DMS 273 treated with DMSO at 0.1 percent for 48 hours (cell line): ENCODE measurements around the gene SDR39U1.
A peak's percentile ranks its signal among the peaks of the same experiment; 100 is the strongest.

Source experiments
- DNase-seq: peaks from one replicate; lab custom pipeline; 2025; lab: John Stamatoyannopoulos, UW

Gene SDR39U1

DNA sequence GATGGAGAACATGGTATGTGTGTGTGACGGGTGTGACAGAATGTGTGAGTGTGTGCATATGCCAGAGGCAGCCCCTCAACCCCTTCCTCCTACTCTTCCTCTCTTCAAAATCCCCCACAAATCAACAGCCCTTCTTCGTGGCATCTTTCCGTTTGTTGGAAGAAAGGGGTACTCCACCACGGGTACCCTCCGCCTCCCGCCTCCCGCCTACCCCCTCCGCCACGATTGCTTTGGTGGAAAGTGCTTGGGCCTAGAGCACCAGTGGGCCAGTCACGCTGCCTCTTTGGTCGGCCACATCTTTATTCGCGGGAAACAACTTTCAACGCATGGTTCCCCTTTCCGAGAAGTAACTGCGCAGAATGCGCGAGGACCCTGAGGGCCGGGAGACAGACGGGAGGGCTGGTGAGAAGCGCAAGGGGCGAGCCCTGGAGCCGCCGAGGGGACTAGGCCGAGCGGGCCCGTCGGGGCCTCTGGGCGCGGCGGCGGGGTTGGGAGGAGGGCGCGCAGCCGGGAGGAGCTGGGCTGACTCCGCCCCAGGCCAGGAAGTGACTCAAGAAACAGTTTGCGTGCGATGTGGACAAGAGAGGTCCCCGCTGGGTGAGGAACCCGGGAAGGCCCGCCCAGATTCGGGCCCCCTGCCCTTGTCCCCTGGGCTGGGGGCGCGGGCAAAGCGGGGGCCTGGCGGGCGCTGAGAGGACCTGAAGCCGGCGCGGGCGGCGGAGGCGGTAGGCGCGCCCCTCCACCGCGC lies 13.0 kb downstream of the SDR39U1 start, which contains the start of the genes CBLN3 and KHNYN:
Gene CBLN3, minus strand, starts transcription at position 274 of the 748 bp plus-strand sequence. CDS start 614 bp downstream, outside the sequence.
Gene KHNYN, plus strand, starts transcription at position 560 of the 748 bp plus-strand sequence. CDS start 777 bp downstream, outside the sequence.
- DNase-seq, result peak; percentile 58

DNA sequence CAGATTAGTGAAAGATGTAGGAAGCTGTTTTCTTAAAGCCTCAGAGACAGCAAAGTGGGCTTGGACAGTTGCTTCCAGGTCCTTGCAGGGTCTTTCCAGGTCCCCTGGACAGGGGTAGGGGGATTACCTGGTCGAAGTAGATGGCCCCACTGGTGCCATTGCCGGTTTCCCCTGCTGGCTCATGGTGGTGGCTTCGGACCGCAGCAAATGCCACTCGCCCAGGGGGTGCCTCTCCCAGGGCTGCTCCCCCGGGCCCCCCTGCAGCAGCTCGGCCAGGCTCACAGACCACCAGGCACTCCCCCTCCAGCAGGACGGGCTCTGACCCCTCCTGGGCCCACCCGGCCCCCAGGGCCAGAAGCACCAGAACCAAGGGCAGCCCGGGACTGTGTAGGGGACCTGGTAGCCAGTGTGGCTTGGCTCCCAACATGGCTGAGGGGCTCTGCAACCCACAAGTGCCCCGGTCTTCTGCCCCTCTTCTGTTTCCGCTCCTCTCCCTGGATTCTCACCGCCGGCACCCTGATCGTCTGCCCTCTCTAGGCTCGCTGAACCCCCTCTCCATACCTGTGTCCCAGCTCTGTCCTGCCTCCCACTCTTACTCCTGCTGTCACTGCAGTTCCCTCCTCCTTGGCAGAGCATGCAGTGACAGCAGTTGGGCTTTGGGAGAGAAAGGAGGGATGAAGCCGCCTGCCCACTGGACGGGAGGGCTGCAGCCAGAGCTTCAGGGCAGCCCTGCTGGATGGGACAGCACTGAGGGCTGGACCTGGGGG lies 13.8 kb downstream of the SDR39U1 start:
- no peak for DNase-seq

DNA sequence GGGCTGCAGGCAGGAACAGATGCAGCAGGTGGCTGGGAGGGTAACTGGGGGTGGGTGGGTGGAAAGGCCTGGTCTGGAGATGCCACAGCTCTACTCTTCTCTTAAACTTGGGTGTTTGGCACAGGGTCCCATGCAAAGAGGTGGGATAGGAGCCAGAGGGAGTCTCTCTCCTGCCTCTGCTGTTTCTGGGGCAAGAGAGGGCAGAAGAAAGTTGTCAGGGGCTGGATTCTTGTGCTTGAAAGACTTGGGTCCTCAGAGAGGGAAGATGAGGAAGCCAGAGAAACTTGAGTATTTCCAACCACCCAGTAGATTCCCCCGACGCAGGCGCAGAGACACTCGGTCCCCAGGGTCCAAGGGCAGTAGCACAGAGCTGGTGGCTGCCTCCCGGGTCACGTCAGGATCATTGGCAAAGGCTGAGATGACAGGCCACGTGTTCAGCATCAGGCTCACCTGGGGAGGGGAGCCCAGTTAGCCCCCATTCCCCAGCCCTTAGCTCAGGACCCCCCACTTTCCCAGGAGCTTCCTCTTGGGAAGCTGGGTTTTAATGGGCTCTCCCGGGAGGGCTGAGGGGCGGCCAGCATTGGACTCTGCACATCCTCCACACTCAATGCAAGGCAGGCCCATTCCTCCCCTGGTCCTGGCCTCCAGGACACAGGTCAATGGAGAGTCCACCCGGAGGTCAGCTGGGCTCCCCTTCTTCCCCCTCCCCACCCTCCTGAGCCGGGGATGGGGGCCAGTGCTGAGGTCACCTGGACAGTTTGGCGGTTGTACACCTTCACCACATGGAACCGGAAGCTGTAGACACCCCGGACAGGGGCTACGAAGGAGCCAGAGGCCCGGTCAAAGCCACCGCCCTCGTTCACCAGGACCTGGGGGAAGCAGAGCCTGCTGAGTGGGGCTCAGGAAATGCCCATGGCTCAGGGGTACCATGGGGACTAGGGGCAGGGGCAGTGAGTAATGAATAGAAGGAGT lies 14.8 kb downstream of the SDR39U1 start:
- no peak for DNase-seq

DNA sequence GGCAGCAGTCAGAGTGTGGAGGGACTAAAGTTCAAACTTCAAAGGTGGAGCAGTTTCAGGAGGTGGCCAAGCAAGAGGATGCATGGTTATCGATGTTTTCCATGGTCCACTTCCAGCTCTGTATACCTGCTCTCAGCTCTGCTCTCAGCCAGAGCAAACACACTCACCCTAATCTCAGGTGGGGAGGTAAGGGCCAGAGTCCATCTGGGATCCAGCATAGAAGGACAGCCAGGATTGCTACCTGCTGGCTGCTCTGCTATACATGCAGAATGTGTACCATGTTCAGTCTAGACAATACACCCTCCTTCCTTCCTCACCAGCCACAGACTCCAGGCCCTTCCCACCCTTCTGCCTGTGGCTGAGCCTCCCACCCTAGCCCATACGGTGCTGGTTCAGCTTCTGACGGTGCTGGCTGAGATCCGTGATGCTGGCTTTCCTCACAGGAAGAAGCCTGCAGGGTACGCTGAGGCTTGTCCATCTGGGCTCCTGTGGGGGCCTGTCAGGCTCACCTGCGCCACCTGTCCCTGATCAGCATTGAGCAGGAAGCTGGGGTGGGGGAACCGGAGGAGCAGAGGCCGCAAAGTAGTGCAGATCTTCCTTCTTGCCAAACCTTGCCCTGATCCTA lies 15.6 kb downstream of the SDR39U1 start:
- DNase-seq, result no peak

DNA sequence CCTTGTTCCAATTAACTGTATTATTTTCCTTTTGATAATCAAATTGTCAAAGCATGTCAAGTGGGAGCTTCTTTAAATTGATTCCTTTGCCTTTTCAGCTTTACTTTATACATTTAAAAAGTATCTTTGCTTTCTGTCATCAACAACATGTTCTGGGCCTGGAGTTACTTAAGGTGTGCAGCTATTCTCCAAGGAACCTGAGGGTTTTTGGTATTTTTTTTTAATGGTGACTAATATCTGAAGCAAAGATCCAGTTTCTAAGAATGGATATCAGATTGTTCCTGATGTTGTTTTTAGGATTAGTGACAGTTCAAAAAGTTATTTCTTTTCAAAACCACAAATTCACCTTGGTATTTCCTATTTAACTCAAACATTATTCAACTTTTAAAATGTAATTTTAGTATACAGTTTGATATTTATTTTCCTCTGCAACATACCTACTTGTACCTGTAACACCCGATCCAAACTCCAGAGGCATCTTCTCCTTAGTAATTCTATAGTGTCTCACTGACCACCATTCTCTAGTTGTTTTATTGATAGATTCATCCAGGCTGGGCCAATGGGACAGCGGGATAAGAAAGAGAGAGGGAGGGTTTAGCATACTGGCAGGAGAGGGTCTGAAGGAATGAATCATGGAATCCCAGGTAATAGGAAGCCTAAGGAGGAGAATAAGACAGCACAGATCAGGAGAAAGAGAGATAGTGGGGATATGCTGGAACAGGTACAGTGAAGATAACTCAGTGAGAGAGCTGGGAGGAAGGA lies 16.2 kb downstream of the SDR39U1 start:
- DNase-seq, result no peak

DNA sequence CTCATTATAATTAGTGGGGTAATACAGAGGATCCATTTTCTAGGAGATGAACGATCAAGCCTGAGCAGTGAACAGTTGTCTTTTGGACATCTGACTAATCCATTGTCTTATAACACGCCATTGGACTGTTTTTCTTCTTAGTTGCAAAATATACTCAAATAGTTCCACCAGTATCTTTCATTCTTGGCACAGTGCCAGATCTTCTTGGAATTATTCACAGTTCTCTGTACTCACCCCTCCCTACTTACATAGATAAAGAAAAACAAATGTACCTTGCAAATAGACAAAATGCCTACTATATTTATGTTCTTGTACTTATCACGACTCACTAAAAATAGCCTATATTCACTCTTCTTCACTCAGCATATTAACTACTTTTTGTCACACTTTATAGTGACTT lies 16.9 kb downstream of the SDR39U1 start:
- no peak for DNase-seq

DNA sequence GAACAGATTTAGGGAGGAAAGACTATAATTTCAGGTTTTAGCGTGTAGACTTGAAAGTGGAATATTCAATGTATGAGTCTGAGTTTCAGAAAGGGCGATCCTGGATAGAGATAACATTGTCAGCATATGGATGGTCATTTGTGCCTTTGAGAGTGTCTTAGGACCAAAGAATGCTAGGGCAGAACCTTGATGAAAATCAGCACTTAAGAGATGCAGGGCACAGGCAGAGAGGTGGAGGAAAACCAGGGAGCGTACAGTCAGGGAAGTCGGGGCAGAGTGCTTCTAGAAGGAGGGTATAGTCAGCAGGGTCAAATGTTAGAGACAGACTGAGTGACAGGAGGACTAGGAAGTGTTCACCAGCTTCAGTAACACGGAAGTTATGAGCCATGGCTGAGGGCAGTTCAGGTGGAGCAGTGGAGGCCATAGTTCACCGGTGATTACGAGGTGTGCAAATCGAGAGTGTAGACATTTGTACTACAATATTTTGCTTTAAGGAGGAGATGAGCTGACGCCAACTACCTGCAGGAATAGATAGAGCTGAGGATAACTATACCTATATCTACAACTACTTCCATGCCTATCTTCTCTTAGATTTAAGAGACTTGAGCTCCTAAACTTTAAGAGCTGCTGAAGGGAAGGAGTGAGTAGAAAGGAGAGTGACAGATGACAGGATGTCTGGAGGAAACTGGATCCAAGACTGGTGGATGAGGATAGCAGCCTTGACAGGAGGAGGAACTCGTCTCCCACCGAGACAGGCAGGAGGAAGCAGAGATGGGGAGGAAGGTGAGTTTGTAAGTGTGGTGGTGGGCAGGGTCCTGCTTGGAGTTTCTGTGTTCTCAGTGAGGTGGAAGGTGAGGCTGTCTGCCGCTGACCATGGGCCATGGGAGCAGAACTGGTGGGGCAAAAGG lies 19.6 kb downstream of the SDR39U1 start:
- DNase-seq, result no peak

DNA sequence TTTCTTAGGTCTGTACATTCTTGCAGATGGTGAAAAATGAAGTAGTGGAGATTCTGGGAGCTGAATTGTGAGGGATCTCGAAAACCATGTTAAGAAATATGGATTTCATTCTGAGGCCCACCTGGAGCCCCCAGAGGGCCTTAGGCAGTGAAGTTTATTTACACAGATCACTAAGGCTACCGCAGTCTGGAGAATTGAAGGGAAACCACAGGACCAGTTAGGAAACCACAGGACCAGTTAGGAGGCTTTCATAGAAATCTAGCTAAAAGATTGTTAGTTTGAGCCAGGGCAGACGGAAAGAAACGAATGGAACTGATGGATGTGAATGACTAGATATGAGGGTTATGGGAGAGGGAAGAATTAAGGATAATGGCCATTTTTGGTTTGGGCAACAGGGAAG lies 20.3 kb downstream of the SDR39U1 start:
- DNase-seq, result no peak

DNA sequence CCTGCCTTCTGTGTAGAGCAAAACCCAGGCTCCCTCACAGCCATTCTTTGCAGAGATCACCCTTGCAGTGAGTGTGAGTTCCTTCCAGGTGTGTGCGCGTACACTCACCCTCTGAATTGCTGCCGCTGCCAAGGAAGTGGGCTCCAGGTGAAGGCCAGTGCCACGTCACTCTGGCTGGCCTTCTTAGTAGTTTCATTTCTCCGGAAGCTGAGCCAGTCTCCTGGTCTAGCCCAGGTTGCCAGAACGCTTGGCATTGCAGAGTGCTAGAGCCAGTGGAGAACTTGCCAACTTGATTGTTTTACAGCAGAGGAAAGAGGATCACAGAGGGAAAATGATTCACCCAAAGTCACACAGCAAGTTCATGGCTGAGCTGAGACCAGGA lies 24.1 kb downstream of the SDR39U1 start:
- no peak for DNase-seq

DNA sequence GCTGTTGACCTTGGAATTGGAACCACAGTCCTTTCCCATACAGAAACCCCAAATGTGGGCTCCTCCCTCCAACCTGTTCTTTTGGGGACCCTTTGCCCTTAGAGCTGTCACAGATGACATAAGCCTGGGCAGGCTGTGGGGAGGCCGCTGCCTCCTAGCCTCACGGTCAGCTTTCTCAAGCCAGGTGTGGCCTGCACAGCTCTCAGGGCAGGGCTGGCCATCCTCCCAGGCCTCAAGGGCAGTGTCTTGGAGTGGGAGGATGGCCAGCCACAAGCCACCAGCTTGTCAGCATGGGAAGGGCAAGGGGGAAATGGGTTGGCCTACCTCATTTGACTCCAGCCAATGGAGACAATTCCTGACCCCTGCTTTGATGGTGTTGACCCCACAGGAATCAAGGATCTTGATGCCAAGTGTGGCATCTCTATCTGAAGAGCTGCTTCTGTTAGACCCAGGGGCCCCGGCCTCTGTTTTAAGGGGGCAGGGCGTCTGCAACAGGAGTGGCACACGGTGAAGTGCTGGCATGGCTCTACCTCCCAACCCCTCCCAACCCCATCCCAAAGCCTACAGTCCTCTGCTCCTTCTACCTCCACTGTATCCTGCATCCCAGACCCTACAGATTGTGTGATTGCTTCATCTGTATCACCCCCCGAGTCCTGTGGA lies 24.6 kb downstream of the SDR39U1 start:
- DNase-seq, result no peak

DNA sequence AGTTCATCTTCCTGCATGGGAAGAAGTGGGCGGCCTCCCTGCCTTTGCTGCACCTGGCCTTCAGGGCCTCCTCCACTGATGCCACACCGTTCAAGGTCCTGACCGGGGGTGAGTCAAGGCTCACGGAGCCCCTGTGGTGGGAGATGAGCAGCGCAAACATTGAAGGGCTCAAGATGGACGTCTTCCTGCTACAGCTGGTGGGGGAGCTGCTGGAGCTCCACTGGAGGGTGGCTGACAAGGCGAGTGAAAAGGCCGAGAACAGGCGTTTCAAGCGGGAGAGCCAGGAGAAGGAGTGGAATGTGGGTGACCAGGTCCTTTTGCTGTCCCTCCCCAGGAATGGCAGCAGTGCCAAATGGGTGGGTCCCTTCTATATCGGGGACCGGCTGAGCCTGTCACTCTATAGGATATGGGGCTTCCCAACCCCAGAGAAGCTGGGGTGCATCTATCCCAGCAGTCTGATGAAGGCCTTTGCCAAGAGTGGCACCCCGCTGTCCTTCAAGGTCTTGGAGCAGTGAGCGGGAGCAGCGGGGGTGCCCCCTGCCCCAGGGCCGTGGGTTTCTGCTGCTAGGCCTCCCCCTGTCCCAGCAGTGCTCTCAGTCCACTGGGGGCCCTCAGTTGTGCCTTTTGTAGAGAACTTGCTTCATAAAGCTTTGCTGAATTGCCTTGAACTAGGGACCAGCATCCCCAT lies 25.5 kb downstream of the SDR39U1 start:
- no peak for DNase-seq

DNA sequence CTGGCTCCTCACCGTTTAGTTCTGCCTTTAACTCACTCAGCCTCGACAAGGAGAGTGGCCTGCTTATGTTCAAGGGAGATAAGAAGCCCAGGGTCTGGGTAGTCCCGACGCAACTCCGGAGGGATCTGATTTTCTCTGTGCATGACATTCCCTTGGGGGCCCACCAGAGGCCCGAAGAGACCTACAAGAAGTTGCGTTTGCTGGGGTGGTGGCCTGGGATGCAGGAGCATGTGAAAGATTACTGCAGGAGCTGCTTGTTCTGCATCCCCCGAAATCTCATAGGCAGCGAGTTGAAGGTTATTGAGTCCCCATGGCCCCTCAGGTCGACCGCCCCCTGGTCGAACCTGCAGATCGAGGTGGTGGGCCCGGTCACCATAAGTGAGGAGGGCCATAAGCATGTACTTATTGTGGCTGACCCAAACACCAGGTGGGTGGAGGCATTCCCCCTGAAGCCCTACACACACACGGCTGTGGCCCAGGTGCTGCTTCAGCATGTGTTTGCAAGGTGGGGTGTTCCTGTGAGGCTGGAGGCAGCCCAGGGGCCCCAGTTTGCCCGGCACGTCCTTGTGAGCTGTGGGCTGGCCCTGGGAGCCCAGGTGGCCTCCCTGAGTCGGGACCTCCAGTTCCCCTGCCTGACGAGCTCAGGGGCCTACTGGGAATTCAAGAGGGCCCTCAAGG lies 26.2 kb downstream of the SDR39U1 start:
- no peak for DNase-seq

DNA sequence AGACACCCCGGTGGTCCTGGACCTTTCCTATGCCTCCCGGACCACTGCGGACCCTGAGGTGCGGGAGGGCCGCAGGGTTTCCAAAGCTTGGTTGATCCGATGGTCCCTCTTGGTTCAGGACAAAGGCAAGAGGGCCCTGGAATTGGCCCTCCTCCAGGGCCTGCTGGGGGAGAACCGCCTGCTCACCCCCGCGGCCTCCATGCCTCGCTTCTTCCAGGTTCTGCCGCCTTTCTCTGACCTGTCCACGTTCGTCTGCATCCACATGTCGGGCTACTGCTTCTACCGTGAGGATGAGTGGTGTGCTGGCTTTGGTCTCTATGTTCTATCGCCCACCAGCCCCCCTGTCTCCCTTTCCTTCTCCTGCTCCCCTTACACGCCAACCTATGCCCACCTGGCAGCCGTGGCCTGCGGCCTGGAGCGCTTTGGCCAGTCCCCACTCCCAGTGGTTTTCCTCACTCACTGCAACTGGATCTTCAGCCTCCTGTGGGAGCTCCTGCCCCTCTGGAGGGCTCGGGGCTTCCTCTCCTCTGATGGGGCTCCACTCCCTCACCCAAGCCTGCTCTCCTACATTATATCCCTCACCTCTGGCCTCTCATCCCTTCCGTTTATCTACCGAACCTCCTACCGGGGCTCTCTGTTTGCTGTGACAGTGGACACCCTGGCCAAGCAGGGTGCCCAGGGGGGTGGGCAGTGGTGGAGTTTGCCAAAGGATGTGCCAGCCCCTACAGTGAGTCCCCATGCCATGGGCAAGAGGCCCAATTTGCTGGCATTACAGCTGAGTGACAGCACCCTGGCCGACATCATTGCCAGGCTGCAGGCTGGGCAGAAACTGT lies 26.9 kb downstream of the SDR39U1 start:
- DNase-seq, result no peak

DNA sequence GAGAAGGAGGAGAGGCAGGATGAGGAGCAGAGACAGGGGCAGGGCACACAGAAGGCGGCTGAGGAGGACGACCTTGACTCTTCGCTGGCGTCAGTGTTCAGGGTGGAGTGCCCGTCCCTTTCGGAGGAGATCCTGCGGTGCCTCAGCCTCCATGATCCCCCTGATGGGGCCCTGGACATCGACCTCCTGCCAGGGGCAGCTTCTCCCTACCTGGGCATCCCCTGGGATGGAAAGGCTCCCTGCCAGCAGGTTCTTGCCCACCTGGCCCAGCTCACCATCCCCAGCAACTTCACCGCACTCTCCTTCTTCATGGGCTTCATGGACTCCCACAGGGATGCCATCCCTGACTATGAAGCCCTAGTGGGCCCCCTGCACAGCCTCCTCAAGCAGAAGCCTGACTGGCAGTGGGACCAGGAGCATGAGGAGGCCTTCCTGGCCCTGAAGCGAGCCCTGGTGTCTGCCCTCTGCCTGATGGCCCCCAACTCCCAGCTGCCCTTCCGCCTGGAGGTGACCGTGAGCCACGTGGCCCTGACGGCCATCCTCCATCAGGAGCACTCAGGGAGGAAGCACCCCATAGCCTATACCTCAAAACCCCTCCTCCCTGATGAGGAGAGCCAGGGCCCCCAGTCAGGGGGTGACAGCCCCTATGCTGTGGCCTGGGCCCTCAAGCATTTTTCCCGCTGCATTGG lies 27.7 kb downstream of the SDR39U1 start:
- DNase-seq, result no peak

DNA sequence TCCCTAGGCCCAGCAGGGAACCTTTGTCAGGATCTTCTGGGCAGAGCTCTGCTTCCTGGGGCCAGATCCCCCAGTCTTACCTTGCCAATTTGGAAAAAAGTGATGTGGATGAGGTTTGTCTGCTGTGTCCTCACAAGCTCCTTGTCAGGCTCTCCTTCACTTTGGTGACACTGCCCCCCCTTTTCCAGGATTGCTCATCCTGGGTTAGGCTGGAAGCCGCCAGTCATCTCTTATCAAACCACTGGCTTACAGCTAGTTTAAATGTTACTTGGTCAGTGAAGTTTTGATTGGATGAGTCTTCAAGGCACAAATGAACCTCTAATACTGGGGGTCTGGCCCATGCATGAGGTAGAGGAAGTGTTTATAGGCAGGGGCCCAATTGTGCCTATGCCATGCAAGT lies 28.5 kb downstream of the SDR39U1 start:
- no peak for DNase-seq
